Mammary epithelial cell (primary cell): ENCODE measurements around the gene CSH2.

Experiments
- EZH2 ChIP-seq: IDR thresholded peaks from 2 replicates; pipeline ENCODE4 v1.6.1; 2012; ENCODE audit warnings: low read length, inconsistent platforms, borderline replicate concordance
- TF ChIP-seq, protein P1 (sequence below), 2 donors: IDR thresholded peaks in 1 of 2; conservative IDR thresholded peaks in 1 of 2; 2 replicates each; pipeline ENCODE4 v1.5.1; 2011 to 2012; ENCODE audit warnings: inconsistent platforms in 2 of 2, low read length in 2 of 2, mild to moderate bottlenecking in 2 of 2, control low read depth in 1 of 2, low read depth in 1 of 2; ENCODE audit not compliant: insufficient read depth in 1 of 2; ENCODE audit errors: extremely low read depth in 1 of 2

DNA sequence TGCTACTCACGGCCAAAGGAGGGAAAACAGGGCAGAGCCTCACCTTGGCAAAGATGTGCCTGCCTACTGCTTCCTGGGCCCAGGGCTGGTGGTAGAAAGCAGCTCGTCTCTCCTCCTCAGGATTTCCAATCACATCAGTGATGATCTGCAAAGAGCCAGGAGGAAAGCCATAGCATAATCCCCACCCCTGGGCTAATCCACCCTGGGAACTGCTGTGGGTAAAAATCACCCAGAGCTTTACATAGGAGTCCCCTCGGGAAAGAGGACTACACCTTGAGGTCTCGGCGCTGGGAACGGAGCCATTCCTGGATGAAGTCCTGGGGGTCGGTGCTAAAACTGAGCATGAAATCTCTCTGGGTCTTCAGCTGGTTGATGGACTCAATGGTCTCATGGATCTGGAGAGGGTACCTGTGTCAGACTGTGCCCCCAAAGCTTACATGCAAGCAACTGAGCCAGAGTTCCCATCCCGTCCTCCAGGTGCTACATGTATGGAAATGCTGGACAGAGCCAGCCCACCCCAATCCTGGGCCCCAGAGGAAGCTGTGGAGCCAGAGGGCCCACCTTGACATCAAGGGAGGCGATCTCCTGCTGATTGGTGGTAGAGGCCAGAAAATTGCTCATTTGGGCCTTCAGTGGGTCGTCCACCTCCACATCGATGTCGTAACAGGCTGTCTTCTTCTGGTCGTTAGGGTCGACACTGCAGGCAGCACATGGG is 40.3 kb downstream of the CSH2 start:
- TF ChIP-seq, protein P1, sequence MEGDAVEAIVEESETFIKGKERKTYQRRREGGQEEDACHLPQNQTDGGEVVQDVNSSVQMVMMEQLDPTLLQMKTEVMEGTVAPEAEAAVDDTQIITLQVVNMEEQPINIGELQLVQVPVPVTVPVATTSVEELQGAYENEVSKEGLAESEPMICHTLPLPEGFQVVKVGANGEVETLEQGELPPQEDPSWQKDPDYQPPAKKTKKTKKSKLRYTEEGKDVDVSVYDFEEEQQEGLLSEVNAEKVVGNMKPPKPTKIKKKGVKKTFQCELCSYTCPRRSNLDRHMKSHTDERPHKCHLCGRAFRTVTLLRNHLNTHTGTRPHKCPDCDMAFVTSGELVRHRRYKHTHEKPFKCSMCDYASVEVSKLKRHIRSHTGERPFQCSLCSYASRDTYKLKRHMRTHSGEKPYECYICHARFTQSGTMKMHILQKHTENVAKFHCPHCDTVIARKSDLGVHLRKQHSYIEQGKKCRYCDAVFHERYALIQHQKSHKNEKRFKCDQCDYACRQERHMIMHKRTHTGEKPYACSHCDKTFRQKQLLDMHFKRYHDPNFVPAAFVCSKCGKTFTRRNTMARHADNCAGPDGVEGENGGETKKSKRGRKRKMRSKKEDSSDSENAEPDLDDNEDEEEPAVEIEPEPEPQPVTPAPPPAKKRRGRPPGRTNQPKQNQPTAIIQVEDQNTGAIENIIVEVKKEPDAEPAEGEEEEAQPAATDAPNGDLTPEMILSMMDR (conservative IDR thresholded peaks at IDR 0.05 in 1 of 2, IDR thresholded peaks at IDR 0.05 in 1 of 2; ENCODE audit: extremely low read depth in 1 of 2, insufficient read depth in 1 of 2, low read depth in 1 of 2, low read length in 2 of 2), result no peak
- TF ChIP-seq EZH2, result no peak
